ENCODE data around the gene MICALL2. TPM values are rescaled to one million over a fixed set of nuclear protein-coding genes. Genes with fewer than 3 reads are reported as not detected.

The MICALL2 gene
- 9.7 TPM for total RNA-seq

GRCh38 chr7:1458683-1459511, at the start of gene MICALL2:
TSS of gene MICALL2 (minus strand) at chr7:1459470. CDS start at chr7:1459326, 144 bp downstream.

GRCh38 chr7:1503816-1504775, 44.8 kb upstream of the MICALL2 start, which contains the start of gene INTS1:
TSS of gene INTS1 (minus strand) at chr7:1504389. CDS start at chr7:1503960, 429 bp downstream.

Other genes starting within 250 kb of the MICALL2 start
- not detected for gene UNCX, start 226.6 kb downstream of the MICALL2 start, total RNA-seq
- 56.0 TPM for gene INTS1, start 44.9 kb upstream of the MICALL2 start, total RNA-seq
- 10.0 TPM for gene MAFK, start 71.2 kb upstream of the MICALL2 start, total RNA-seq
- not detected for gene TMEM184A, start 96.7 kb upstream of the MICALL2 start, total RNA-seq
- 21.0 TPM for gene PSMG3, start 110.6 kb upstream of the MICALL2 start, total RNA-seq
- 11.0 TPM for gene ELFN1, start 210.8 kb upstream of the MICALL2 start, total RNA-seq

All from parietal lobe (tissue), 1 donor.